HCT116 (cell line): ENCODE results near the gene ZNF888. TPM values are rescaled to one million over a fixed set of nuclear protein-coding genes. Genes with fewer than 3 reads are reported as not detected.

ENCODE experiments used
- ATAC-seq: fragments of 200-7000 bp; cut with Tn5 transposase; 2 replicates; pipeline ENCODE4 v1.9.1; 2020; ENCODE audit warnings: mild to moderate bottlenecking, moderate library complexity
- BruUV-seq: library from RNA; stranded (reverse); fragments of 400-500 nt; replicated peaks from 2 replicates; lab custom pipeline; 2021; lab: Mats Ljungman, UMichigan
- CTCF ChIA-PET: fragments of 300-600 bp; sonication (Branson Sonifier 250); formaldehyde crosslinking; loops from one replicate; lab custom pipeline; 2021; ENCODE audit warnings: antibody characterized with exemption; lab: Charles Lee
- POLR2A ChIA-PET: fragments of 300-600, 350-600 bp; sonication (Branson Sonifier 250); formaldehyde crosslinking; loops from one replicate; lab custom pipeline; 2021; ENCODE audit warnings: antibody characterized with exemption; lab: Charles Lee
- RAD21 ChIA-PET, 2 experiments: fragments of 300-600 bp; sonication (Branson Sonifier 250); formaldehyde crosslinking; loops; one replicate each; lab custom pipeline; 2023; ENCODE audit warnings: low total read pairs in 2 of 2; ENCODE audit not compliant: uncharacterized antibody in 2 of 2, unreplicated experiment in 2 of 2, low non-redundant PET in 1 of 2; lab: Charles Lee
- DNase-seq: peaks from one replicate; pipeline ENCODE4 v3.0.0-alpha.2; 2010; ENCODE audit warnings: low read depth, low spot score
- H2AFZ ChIP-seq: fragments of 200-600 bp; shearing (Covaris generic), sonication (generic); 2 replicates; pipeline ENCODE4 v1.6.1; 2017; ENCODE audit warnings: low read depth, mixed run types, mixed read lengths, antibody characterized with exemption, low read length; ENCODE audit not compliant: poor library complexity, severe bottlenecking
- H3K27ac ChIP-seq: 2 replicates; pipeline ENCODE4 v1.5.1; 2012; ENCODE audit warnings: low read depth, low read length
- H3K27me3 ChIP-seq: fragments of 200-600 bp; sonication (generic); 2 replicates; pipeline ENCODE4 v1.6.1; 2016; ENCODE audit warnings: mixed run types, low read length, mixed read lengths; ENCODE audit not compliant: insufficient read depth
- H3K36me3 ChIP-seq, 2 experiments: fragments of 200-500 bp in 1 of 2; fragments of 200-600 bp in 1 of 2; sonication (Bioruptor generic) in 1 of 2; sonication (generic) in 1 of 2; 2 replicates each; pipeline versions ENCODE4 v1.5.1 to v1.6.1; 2014 to 2016; ENCODE audit warnings: low read length in 2 of 2, inconsistent platforms in 1 of 2, mixed read lengths in 1 of 2, mixed run types in 1 of 2; ENCODE audit not compliant: insufficient read depth in 2 of 2, control insufficient read depth in 1 of 2
- H3K4me1 ChIP-seq, 2 experiments: fragments of 200-600 bp in 1 of 2; sonication (generic) in 1 of 2; 2 replicates each; pipeline versions ENCODE4 v1.5.1 to v1.6.1; 2012 to 2017; ENCODE audit warnings: low read length in 2 of 2, inconsistent platforms in 1 of 2, mild to moderate bottlenecking in 1 of 2, mixed read lengths in 1 of 2, mixed run types in 1 of 2, moderate library complexity in 1 of 2; ENCODE audit not compliant: insufficient read depth in 2 of 2, control insufficient read depth in 1 of 2
- H3K4me2 ChIP-seq: fragments of 200-600 bp; sonication (generic); 2 replicates; pipeline ENCODE4 v1.6.1; 2017; ENCODE audit warnings: mixed run types, low read length, mixed read lengths
- H3K4me3 ChIP-seq, 2 experiments: fragments of 200-600 bp in 1 of 2; sonication (generic) in 1 of 2; replicated peaks in 1 of 2; 2 replicates each; pipeline ENCODE4 v1.5.1; 2011 to 2016; ENCODE audit warnings: low read length in 2 of 2, control low read depth in 1 of 2, low read depth in 1 of 2, mild to moderate bottlenecking in 1 of 2, mixed read lengths in 1 of 2, mixed run types in 1 of 2
- H3K79me2 ChIP-seq: fragments of 200-600 bp; sonication (generic); 2 replicates; pipeline ENCODE4 v1.6.1; 2017; ENCODE audit warnings: mild to moderate bottlenecking, mixed run types, low read length, moderate library complexity, mixed read lengths; ENCODE audit not compliant: insufficient read depth
- H3K9ac ChIP-seq: fragments of 200-600 bp; sonication (generic); 2 replicates; pipeline ENCODE4 v1.6.1; 2016; ENCODE audit warnings: low read length, mixed read lengths
- H3K9me2 ChIP-seq: fragments of 200-600 bp; sonication (generic), shearing (Covaris generic); 2 replicates; pipeline ENCODE4 v1.6.1; 2017; ENCODE audit warnings: mixed run types, mild to moderate bottlenecking, moderate library complexity; ENCODE audit not compliant: insufficient read depth
- H3K9me3 ChIP-seq, 2 experiments: fragments of 200-500 bp in 1 of 2; fragments of 200-600 bp in 1 of 2; sonication (Bioruptor generic) in 1 of 2; sonication (generic) in 1 of 2; 2 replicates each; pipeline ENCODE4 v1.6.1; 2014 to 2017; ENCODE audit warnings: low read length in 2 of 2, mixed read lengths in 2 of 2, inconsistent platforms in 1 of 2, low read depth in 1 of 2, mild to moderate bottlenecking in 1 of 2, mixed run types in 1 of 2, moderate library complexity in 1 of 2; ENCODE audit not compliant: control insufficient read depth in 1 of 2, insufficient read depth in 1 of 2
- H4K20me1 ChIP-seq: fragments of 200-600 bp; sonication (generic), shearing (Covaris generic); 2 replicates; pipeline ENCODE4 v1.6.1; 2017; ENCODE audit warnings: mixed run types, mild to moderate bottlenecking, moderate library complexity; ENCODE audit not compliant: insufficient read depth
- ATF3 ChIP-seq: IDR thresholded peaks from 2 replicates; pipeline ENCODE4 v1.6.1; 2012
- CEBPB ChIP-seq: IDR thresholded peaks from 2 replicates; pipeline ENCODE4 v1.6.1; 2012; ENCODE audit warnings: low read depth
- ELF1 ChIP-seq: IDR thresholded peaks from 2 replicates; pipeline ENCODE4 v1.6.1; 2012; ENCODE audit warnings: low read depth, borderline replicate concordance
- EZH2phosphoT487 ChIP-seq: fragments of 200-600 bp; IDR thresholded peaks from 2 replicates; pipeline ENCODE4 v1.6.1; 2018; ENCODE audit warnings: antibody characterized with exemption, borderline replicate concordance
- FOSL1 ChIP-seq: IDR thresholded peaks from 2 replicates; pipeline ENCODE4 v1.6.1; 2012; ENCODE audit warnings: low read depth
- JUND ChIP-seq: IDR thresholded peaks from 2 replicates; pipeline ENCODE4 v1.6.1; 2012
- POLR2AphosphoS5 ChIP-seq: IDR thresholded peaks from 2 replicates; pipeline ENCODE4 v1.6.1; 2011; ENCODE audit warnings: mild to moderate bottlenecking, low read depth, low read length, moderate library complexity
- RAD21 ChIP-seq: IDR thresholded peaks from 2 replicates; pipeline ENCODE4 v1.6.1; 2012; ENCODE audit warnings: low read depth, mild to moderate bottlenecking
- SP1 ChIP-seq: IDR thresholded peaks from 2 replicates; pipeline ENCODE4 v1.6.1; 2012; ENCODE audit warnings: low read depth
- SRF ChIP-seq: IDR thresholded peaks from 2 replicates; pipeline ENCODE4 v1.6.1; 2012; ENCODE audit warnings: low read depth
- TCF7L2 ChIP-seq: IDR thresholded peaks from 2 replicates; pipeline ENCODE4 v1.7.0; 2011; ENCODE audit warnings: borderline replicate concordance, inconsistent platforms; ENCODE audit not compliant: insufficient read depth, insufficient read length; ENCODE audit errors: extremely low read depth
- YY1 ChIP-seq: IDR thresholded peaks from 2 replicates; pipeline ENCODE4 v1.6.1; 2011; ENCODE audit warnings: low read length, low read depth, moderate library complexity, mild to moderate bottlenecking; ENCODE audit not compliant: insufficient replicate concordance; ENCODE audit errors: extremely low read depth
- intact Hi-C: fragments of 100-400 bp; cut with micrococcal nuclease; formaldehyde crosslinking; loops from 2 replicates; pipeline ENCODE4 v1.10.0; 2022
- total RNA-seq: library from RNA; stranded (reverse); gene quantifications from one replicate; pipeline ENCODE4 v1.2.1, GENCODE V29; 2021; ENCODE audit not compliant: unreplicated experiment
- TF ChIP-seq, protein P1 (sequence below), 3 experiments: fragments of 200-600 bp in 1 of 3; sonication (generic) in 1 of 3; IDR thresholded peaks in 2 of 3; conservative IDR thresholded peaks in 1 of 3; 2 replicates each; pipeline ENCODE4 v1.5.1; 2012 to 2017; ENCODE audit warnings: low read depth in 2 of 3, low read length in 2 of 3, antibody characterized with exemption in 1 of 3, borderline replicate concordance in 1 of 3, control low read depth in 1 of 3, mild to moderate bottlenecking in 1 of 3, mixed read lengths in 1 of 3, mixed run types in 1 of 3, moderate library complexity in 1 of 3; ENCODE audit not compliant: insufficient read depth in 1 of 3
- TF ChIP-seq, protein P2 (sequence below): IDR thresholded peaks from 2 replicates; pipeline ENCODE4 v1.6.1; 2011; ENCODE audit warnings: mild to moderate bottlenecking, low read length, moderate library complexity; ENCODE audit not compliant: insufficient replicate concordance; ENCODE audit errors: extremely low read depth
- TF ChIP-seq, protein P3 (sequence below): IDR thresholded peaks from 2 replicates; pipeline ENCODE4 v1.6.1; 2012; ENCODE audit warnings: low read depth

ZNF888 gene
- total RNA-seq, 1 experiment from 2014 or later = 6.4 TPM

DNA sequence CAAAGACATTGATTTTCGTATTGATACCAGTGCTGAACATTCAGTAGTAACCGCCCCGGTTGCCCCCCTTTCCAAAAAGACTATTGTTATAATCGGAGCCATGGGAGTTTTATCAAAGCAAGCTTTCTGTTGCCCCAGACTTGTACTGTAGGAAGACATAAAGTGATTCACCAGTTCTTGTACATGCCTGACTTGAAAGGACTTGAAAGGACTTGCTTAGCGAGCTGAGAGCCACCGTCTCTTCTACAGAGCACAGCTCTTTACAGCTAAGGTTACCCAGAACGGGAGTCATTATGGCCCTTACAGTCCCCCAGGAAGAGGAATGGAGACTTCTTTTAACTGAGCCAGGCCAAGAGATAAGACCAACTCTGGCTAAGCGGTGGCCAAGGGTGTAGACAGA is 34.4 kb upstream of the ZNF888 start:
- DNase-seq = no peak
- H3K9ac ChIP-seq = no peak overlapping the region
- H3K4me3 ChIP-seq = no peak overlapping the region
- no peaks in the 10 kb centered on the region for H4K20me1 ChIP-seq
- no peak overlapping the region for H3K4me2 ChIP-seq
- no TSS peak for BruUV-seq
- H2AFZ ChIP-seq = no peak overlapping the region
- H3K27me3 ChIP-seq = no peaks in the 10 kb centered on the region
- ChIA-PET CTCF (no interaction called here), POLR2A (no interaction called here)
- peaks cover 28 to 38% of the 10 kb centered on the region in 2 experiments; a peak in 2 of 4 replicates for H3K9me3 ChIP-seq
- no peaks in the 10 kb centered on the region for H3K9me2 ChIP-seq
- TF ChIP-seq FOSL1 (no peak), ATF3 (no peak), EZH2phosphoT487 (no peak), RAD21 (no peak), SP1 (no peak), TCF7L2 (no peak), JUND (no peak), SRF (no peak), CEBPB (no peak), YY1 (no peak), POLR2AphosphoS5 (no peak), ELF1 (no peak)
- TF ChIP-seq, protein P1, sequence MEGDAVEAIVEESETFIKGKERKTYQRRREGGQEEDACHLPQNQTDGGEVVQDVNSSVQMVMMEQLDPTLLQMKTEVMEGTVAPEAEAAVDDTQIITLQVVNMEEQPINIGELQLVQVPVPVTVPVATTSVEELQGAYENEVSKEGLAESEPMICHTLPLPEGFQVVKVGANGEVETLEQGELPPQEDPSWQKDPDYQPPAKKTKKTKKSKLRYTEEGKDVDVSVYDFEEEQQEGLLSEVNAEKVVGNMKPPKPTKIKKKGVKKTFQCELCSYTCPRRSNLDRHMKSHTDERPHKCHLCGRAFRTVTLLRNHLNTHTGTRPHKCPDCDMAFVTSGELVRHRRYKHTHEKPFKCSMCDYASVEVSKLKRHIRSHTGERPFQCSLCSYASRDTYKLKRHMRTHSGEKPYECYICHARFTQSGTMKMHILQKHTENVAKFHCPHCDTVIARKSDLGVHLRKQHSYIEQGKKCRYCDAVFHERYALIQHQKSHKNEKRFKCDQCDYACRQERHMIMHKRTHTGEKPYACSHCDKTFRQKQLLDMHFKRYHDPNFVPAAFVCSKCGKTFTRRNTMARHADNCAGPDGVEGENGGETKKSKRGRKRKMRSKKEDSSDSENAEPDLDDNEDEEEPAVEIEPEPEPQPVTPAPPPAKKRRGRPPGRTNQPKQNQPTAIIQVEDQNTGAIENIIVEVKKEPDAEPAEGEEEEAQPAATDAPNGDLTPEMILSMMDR (IDR thresholded peaks at IDR 0.05 in 2 of 3, conservative IDR thresholded peaks at IDR 0.05 in 1 of 3; ENCODE audit: borderline replicate concordance in 1 of 3, insufficient read depth in 1 of 3, low read depth in 2 of 3, low read length in 2 of 3) = no peak
- TF ChIP-seq, protein P2, sequence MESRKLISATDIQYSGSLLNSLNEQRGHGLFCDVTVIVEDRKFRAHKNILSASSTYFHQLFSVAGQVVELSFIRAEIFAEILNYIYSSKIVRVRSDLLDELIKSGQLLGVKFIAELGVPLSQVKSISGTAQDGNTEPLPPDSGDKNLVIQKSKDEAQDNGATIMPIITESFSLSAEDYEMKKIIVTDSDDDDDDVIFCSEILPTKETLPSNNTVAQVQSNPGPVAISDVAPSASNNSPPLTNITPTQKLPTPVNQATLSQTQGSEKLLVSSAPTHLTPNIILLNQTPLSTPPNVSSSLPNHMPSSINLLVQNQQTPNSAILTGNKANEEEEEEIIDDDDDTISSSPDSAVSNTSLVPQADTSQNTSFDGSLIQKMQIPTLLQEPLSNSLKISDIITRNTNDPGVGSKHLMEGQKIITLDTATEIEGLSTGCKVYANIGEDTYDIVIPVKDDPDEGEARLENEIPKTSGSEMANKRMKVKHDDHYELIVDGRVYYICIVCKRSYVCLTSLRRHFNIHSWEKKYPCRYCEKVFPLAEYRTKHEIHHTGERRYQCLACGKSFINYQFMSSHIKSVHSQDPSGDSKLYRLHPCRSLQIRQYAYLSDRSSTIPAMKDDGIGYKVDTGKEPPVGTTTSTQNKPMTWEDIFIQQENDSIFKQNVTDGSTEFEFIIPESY = no peak
- TF ChIP-seq, protein P3, sequence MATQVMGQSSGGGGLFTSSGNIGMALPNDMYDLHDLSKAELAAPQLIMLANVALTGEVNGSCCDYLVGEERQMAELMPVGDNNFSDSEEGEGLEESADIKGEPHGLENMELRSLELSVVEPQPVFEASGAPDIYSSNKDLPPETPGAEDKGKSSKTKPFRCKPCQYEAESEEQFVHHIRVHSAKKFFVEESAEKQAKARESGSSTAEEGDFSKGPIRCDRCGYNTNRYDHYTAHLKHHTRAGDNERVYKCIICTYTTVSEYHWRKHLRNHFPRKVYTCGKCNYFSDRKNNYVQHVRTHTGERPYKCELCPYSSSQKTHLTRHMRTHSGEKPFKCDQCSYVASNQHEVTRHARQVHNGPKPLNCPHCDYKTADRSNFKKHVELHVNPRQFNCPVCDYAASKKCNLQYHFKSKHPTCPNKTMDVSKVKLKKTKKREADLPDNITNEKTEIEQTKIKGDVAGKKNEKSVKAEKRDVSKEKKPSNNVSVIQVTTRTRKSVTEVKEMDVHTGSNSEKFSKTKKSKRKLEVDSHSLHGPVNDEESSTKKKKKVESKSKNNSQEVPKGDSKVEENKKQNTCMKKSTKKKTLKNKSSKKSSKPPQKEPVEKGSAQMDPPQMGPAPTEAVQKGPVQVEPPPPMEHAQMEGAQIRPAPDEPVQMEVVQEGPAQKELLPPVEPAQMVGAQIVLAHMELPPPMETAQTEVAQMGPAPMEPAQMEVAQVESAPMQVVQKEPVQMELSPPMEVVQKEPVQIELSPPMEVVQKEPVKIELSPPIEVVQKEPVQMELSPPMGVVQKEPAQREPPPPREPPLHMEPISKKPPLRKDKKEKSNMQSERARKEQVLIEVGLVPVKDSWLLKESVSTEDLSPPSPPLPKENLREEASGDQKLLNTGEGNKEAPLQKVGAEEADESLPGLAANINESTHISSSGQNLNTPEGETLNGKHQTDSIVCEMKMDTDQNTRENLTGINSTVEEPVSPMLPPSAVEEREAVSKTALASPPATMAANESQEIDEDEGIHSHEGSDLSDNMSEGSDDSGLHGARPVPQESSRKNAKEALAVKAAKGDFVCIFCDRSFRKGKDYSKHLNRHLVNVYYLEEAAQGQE = no peak
- TF ChIP-seq, all 23 proteins: peak for 0
- Histone ChIP-seq H3K4me1 (peaks cover 0 to 7% of the 10 kb centered on the region in 2 experiments; a peak in 1 of 4 replicates), H3K36me3 (peaks cover 0 to 26% of the 10 kb centered on the region in 2 experiments; a peak in 2 of 4 replicates), H3K27ac (no peak overlapping the region), H3K79me2 (peaks cover 20% of the 10 kb centered on the region; the same call in 1 of the 2 replicates)
- intact Hi-C loops = no loop called here
- no peak for ATAC-seq
- RAD21 ChIA-PET = no interaction called here
